H9 (cell line): ENCODE results near the gene CCDC85A. TPM values are rescaled to one million over a fixed set of nuclear protein-coding genes. Genes with fewer than 3 reads are reported as not detected.

Experiments used
- DNase-seq: peaks from one replicate; pipeline ENCODE4 v3.0.0-alpha.2; 2017
- H2AFZ ChIP-seq: one replicate; pipeline ENCODE4 v1.6.1; 2013; ENCODE audit warnings: mild to moderate bottlenecking, low read length, control low read depth, moderate library complexity
- H2AK5ac ChIP-seq: 2 replicates; pipeline ENCODE4 v1.6.1; 2013; ENCODE audit warnings: low read length, control low read depth, mixed read lengths; ENCODE audit not compliant: insufficient read length
- H2BK120ac ChIP-seq: one replicate; pipeline ENCODE4 v1.6.1; 2013; ENCODE audit warnings: low read depth, mild to moderate bottlenecking, low read length, control low read depth, inconsistent platforms; ENCODE audit not compliant: poor library complexity, severe bottlenecking
- H2BK12ac ChIP-seq: 2 replicates; pipeline ENCODE4 v1.6.1; 2013; ENCODE audit warnings: low read length, control low read depth, mixed read lengths, low read depth; ENCODE audit not compliant: insufficient read length
- H2BK15ac ChIP-seq: 2 replicates; pipeline ENCODE4 v1.6.1; 2013; ENCODE audit warnings: low read depth, low read length, control low read depth
- H2BK20ac ChIP-seq: one replicate; pipeline ENCODE4 v1.6.1; 2013; ENCODE audit warnings: low read depth, mild to moderate bottlenecking, low read length, control low read depth, inconsistent platforms; ENCODE audit not compliant: poor library complexity, severe bottlenecking
- H2BK5ac ChIP-seq: 2 replicates; pipeline ENCODE4 v1.6.1; 2013; ENCODE audit warnings: low read length, control low read depth, mixed read lengths; ENCODE audit not compliant: insufficient read length
- H3K14ac ChIP-seq: 2 replicates; pipeline ENCODE4 v1.6.1; 2013; ENCODE audit warnings: low read length, control low read depth; ENCODE audit not compliant: insufficient read depth
- H3K18ac ChIP-seq: 2 replicates; pipeline ENCODE4 v1.6.1; 2013; ENCODE audit warnings: low read depth, mild to moderate bottlenecking, mixed read lengths, low read length, control low read depth; ENCODE audit not compliant: insufficient read length
- H3K23ac ChIP-seq: 2 replicates; pipeline ENCODE4 v1.6.1; 2013; ENCODE audit warnings: low read length, control low read depth, mixed read lengths, low read depth; ENCODE audit not compliant: insufficient read length
- H3K23me2 ChIP-seq: 2 replicates; pipeline ENCODE4 v1.6.1; 2013; ENCODE audit warnings: low read depth, mild to moderate bottlenecking, mixed read lengths, low read length, control low read depth; ENCODE audit not compliant: insufficient read length, poor library complexity, severe bottlenecking
- H3K27ac ChIP-seq: 2 replicates; pipeline ENCODE4 v1.5.1; 2013; ENCODE audit warnings: low read length, control low read depth, mixed read lengths, low read depth; ENCODE audit not compliant: insufficient read length
- H3K27me3 ChIP-seq: 2 replicates; pipeline ENCODE4 v1.6.1; 2013; ENCODE audit warnings: low read length, control low read depth, inconsistent platforms; ENCODE audit not compliant: insufficient read depth
- H3K4ac ChIP-seq: 2 replicates; pipeline ENCODE4 v1.6.1; 2013; ENCODE audit warnings: low read depth, mild to moderate bottlenecking, control low read depth, inconsistent platforms, low read length, moderate library complexity
- H3K4me1 ChIP-seq: 2 replicates; pipeline ENCODE4 v1.6.1; 2013; ENCODE audit warnings: low read length, control low read depth, inconsistent platforms; ENCODE audit not compliant: insufficient read depth
- H3K4me2 ChIP-seq: 2 replicates; pipeline ENCODE4 v1.6.1; 2013; ENCODE audit warnings: low read length, control low read depth, mixed read lengths; ENCODE audit not compliant: insufficient read length, insufficient read depth
- H3K56ac ChIP-seq: 2 replicates; pipeline ENCODE4 v1.6.1; 2013; ENCODE audit warnings: low read depth, mild to moderate bottlenecking, mixed read lengths, low read length, control low read depth; ENCODE audit not compliant: insufficient read length
- H3K79me1 ChIP-seq: 2 replicates; pipeline ENCODE4 v1.6.1; 2013; ENCODE audit warnings: low read depth, mild to moderate bottlenecking, moderate library complexity, low read length, control low read depth, inconsistent platforms; ENCODE audit not compliant: insufficient read depth, poor library complexity, severe bottlenecking
- H3K79me2 ChIP-seq: 2 replicates; pipeline ENCODE4 v1.6.1; 2013; ENCODE audit warnings: low read length, control low read depth, inconsistent platforms; ENCODE audit not compliant: insufficient read depth
- H3K9ac ChIP-seq: 2 replicates; pipeline ENCODE4 v1.6.1; 2013; ENCODE audit warnings: low read length, control low read depth, mixed read lengths; ENCODE audit not compliant: insufficient read length; ENCODE audit errors: extremely low read depth
- H3K9me3 ChIP-seq: one replicate; pipeline ENCODE4 v1.6.1; 2013; ENCODE audit warnings: low read depth, low read length, inconsistent platforms; ENCODE audit not compliant: control insufficient read depth
- H3T11ph ChIP-seq: one replicate; pipeline ENCODE4 v1.6.1; 2013; ENCODE audit warnings: mild to moderate bottlenecking, low read length, control low read depth, inconsistent platforms
- H4K20me1 ChIP-seq: one replicate; pipeline ENCODE4 v1.6.1; 2013; ENCODE audit not compliant: control insufficient read depth, insufficient read length, insufficient read depth
- H4K5ac ChIP-seq: 2 replicates; pipeline ENCODE4 v1.6.1; 2013; ENCODE audit warnings: low read depth, mild to moderate bottlenecking, mixed read lengths, low read length, control low read depth; ENCODE audit not compliant: insufficient read length
- H4K8ac ChIP-seq: replicated peaks from 2 replicates; pipeline ENCODE4 v1.6.1; 2013; ENCODE audit warnings: low read length, control low read depth, mixed read lengths, low read depth; ENCODE audit not compliant: insufficient read length
- H4K91ac ChIP-seq: 2 replicates; pipeline ENCODE4 v1.6.1; 2013; ENCODE audit warnings: low read depth, mild to moderate bottlenecking, moderate library complexity, mixed read lengths, low read length, control low read depth; ENCODE audit not compliant: insufficient read length
- H3K27ac Mint-ChIP-seq, 3 experiments: 2 replicates in 2 of 3; 3 replicates in 1 of 3; pipeline ENCODE4 v1.8.0; 2020 to 2021; ENCODE audit warnings: mixed read lengths in 3 of 3, mild to moderate bottlenecking in 1 of 3, moderate library complexity in 1 of 3
- H3K27me3 Mint-ChIP-seq: 2 replicates; pipeline ENCODE4 v1.8.0; 2021; ENCODE audit warnings: low read depth, mild to moderate bottlenecking, moderate library complexity, mixed read lengths
- H3K36me3 Mint-ChIP-seq, 3 experiments: 2 replicates in 2 of 3; 3 replicates in 1 of 3; pipeline ENCODE4 v1.8.0; 2020 to 2021; ENCODE audit warnings: low read depth in 3 of 3, mixed read lengths in 3 of 3; ENCODE audit not compliant: insufficient read depth in 1 of 3
- H3K4me1 Mint-ChIP-seq, 2 experiments: 2 replicates each; pipeline ENCODE4 v1.8.0; 2020; ENCODE audit warnings: mixed read lengths in 2 of 2
- H3K4me3 Mint-ChIP-seq, 2 experiments: 2 replicates in 1 of 2; 3 replicates in 1 of 2; pipeline ENCODE4 v1.8.0; 2020 to 2021; ENCODE audit warnings: mild to moderate bottlenecking in 2 of 2, mixed read lengths in 2 of 2, moderate library complexity in 1 of 2
- H3K9me3 Mint-ChIP-seq, 2 experiments: 2 replicates in 1 of 2; 3 replicates in 1 of 2; pipeline ENCODE4 v1.8.0; 2020; ENCODE audit warnings: mild to moderate bottlenecking in 2 of 2, mixed read lengths in 2 of 2, moderate library complexity in 1 of 2
- WGBS: extraction: QIAGEN DNeasy Blood & Tissue Kit; methylation state at CpG from one replicate; pipeline ENCODE4 v1.1.7; 2013; ENCODE audit warnings: missing lambda C conversion rate, low lambda C conversion rate, mixed read lengths; ENCODE audit not compliant: insufficient read length; ENCODE audit errors: extremely low coverage; 5-methylcytosine and 5-hydroxymethylcytosine counted together
- total RNA-seq: library from RNA; stranded (reverse); gene quantifications from 2 replicates; pipeline ENCODE4 v1.2.1, GENCODE V29; 2021
- TF ChIP-seq, protein P1 (sequence below): fragments of 200-600 bp; sonication (generic); conservative IDR thresholded peaks from 3 replicates; pipeline ENCODE4 v1.8.0; 2021; ENCODE audit warnings: antibody characterized with exemption, mild to moderate bottlenecking

The CCDC85A gene
- total RNA-seq, 1 experiment from 2014 or later = 0.17 TPM

DNA sequence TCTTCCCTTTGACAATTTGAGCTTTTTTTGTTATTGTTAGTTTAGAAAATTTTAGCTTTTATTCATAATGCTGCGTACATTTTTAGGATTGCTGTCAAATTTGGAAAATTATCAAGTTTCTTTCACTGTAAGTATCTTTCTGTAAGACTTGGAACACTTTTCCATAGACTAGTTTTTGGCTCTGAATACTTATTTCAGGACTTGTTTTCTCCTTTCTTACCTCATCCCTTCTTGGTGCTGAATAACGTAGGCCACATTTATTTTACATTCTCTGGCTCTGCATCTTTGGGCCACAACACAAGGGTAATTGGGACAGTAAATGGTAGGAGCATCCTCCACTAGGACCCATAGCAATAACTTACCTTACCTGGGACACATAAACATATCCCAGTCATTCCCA is 85.1 kb downstream of the CCDC85A start:
- Histone ChIP-seq H2BK5ac (no peak overlapping the region), H4K91ac (no peak overlapping the region), H3T11ph (no peak overlapping the region), H3K4ac (no peak overlapping the region), H4K20me1 (no peaks in the 10 kb centered on the region), H3K79me2 (no peaks in the 10 kb centered on the region), H3K9me3 (no peaks in the 10 kb centered on the region), H3K14ac (no peak overlapping the region), H3K56ac (no peak overlapping the region), H3K27me3 (no peaks in the 10 kb centered on the region), H3K9ac (no peak overlapping the region), H2BK120ac (no peak overlapping the region), H3K27ac (no peak overlapping the region), H3K18ac (no peak overlapping the region), H2BK15ac (no peak overlapping the region), H3K23ac (no peak overlapping the region), H2BK12ac (no peak overlapping the region), H2BK20ac (no peak overlapping the region), H4K5ac (no peak overlapping the region), H3K23me2 (no peaks in the 10 kb centered on the region), H3K4me2 (no peak overlapping the region), H4K8ac (no peak overlapping the region), H3K79me1 (no peaks in the 10 kb centered on the region), H3K4me1 (no peaks in the 10 kb centered on the region), H2AFZ (no peak overlapping the region), H2AK5ac (no peak overlapping the region)
- DNase-seq = no peak
- no peaks in the 10 kb centered on the region for H3K9me3 Mint-ChIP-seq
- H3K4me1 Mint-ChIP-seq = peaks cover 7% of the 10 kb centered on the region in 2 experiments
- no CpG with 5 or more reads among the region's 2 CpGs for WGBS
- TF ChIP-seq, protein P1, sequence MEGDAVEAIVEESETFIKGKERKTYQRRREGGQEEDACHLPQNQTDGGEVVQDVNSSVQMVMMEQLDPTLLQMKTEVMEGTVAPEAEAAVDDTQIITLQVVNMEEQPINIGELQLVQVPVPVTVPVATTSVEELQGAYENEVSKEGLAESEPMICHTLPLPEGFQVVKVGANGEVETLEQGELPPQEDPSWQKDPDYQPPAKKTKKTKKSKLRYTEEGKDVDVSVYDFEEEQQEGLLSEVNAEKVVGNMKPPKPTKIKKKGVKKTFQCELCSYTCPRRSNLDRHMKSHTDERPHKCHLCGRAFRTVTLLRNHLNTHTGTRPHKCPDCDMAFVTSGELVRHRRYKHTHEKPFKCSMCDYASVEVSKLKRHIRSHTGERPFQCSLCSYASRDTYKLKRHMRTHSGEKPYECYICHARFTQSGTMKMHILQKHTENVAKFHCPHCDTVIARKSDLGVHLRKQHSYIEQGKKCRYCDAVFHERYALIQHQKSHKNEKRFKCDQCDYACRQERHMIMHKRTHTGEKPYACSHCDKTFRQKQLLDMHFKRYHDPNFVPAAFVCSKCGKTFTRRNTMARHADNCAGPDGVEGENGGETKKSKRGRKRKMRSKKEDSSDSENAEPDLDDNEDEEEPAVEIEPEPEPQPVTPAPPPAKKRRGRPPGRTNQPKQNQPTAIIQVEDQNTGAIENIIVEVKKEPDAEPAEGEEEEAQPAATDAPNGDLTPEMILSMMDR = no peak
- no peak overlapping the region for H3K4me3 Mint-ChIP-seq
- H3K36me3 Mint-ChIP-seq = no peaks in the 10 kb centered on the region
- H3K27me3 Mint-ChIP-seq = peaks cover 3% of the 10 kb centered on the region; the same call in 1 of the 2 replicates
- H3K27ac Mint-ChIP-seq = no peak overlapping the region
